NCI-H1417 (cell line): Measurements from ENCODE around the gene RAD50.

Experiments used
- DNase-seq, 3 experiments: peaks; one replicate each; lab custom pipeline; 2025; lab: John Stamatoyannopoulos, UW

The RAD50 gene

GRCh38 chr5:132661231-132662003 is 104.6 kb downstream of the RAD50 start:
- no peak for DNase-seq

DNA sequence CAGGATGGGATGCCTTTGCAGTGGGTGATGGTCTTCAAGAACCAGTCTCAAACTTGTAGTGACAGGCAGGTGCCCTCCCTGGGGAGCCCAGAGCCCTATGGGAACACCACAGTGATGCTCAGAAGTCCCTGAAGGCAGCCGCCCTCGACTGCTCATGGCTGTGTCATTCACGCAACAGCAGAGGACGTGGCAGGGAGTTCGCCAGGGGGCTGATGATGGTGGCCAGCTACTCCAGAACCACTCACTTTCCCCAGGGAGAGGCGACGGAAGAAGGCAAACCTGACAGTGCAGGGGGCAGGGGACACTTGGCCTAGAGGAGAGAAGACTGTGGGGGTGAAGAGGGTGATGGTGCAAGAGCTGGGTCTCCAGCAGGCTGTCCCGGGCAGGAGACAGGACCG is 105.2 kb downstream of the RAD50 start:
- no peak for DNase-seq

GRCh38 chr5:132662925-132663770 is 106.4 kb downstream of the RAD50 start:
- no peak for DNase-seq

- DNase-seq = no peak
These were observed 107.3 kb downstream of the RAD50 start for GRCh38 chr5:132663771-132664695.

GRCh38 chr5:132664696-132665209 is 108.0 kb downstream of the RAD50 start:
- DNase-seq = no peak

DNA sequence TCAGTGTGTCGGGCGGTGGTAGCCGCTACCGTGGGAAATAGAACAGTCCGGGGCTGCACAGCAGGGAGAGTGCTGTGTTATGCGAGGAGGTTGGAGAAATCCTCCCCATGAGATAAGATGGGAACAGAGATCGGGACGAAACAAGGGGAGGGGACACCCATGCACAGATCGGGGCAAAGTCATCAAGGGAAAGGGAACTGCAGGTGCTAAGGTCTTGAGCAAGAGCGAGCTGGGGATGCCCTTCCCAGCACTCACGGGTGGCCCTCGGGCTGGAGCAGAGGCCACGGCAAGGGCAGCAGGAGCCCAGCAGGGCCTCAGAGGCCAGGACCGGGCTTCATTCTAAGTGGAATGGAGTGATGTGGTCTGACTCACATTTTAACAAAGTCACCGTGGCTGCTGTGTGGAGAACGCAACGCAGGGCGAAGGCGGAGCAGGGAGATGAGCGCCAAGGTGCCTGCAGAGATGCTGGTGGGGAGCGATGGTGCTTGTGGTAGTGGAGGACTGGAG is 108.8 kb downstream of the RAD50 start:
- no peak for DNase-seq

DNA sequence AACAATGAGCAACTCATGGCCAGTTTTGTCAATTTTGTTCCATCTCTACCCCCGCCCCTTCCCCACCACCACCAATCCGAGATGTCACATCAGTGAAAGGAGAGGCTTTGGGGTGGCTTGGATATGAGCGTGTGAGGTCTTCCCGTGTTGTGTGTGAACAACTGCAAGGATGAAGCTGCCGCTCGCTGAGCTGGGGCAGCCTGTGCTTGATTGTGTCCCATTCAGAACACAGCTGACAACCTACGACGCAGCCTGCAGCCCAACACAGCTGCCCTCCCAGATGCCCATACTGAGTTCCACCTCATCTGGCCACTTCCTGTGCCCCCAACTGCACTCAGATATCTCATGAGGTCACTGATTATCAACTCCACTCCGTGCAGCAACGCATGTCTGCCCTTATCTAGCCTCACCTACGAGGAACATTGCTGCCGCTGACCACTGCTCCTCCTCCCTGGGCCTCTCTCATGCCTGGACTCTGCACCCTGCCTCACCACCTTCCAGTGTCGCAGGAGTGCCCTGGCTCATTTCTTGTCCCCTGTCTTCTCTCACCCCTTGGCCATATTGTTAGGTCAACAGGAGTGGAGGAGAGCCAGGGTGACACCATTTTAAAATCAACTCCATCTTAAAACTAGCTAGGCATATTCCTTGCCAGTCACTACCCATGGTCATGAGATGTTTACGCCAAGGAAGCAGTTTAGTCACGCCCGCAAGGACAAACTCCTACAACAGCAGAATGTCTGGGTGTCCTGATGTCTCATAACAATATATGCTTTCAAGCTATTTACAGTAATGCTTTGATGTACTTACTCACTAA is 109.7 kb downstream of the RAD50 start:
- no peak for DNase-seq

DNA sequence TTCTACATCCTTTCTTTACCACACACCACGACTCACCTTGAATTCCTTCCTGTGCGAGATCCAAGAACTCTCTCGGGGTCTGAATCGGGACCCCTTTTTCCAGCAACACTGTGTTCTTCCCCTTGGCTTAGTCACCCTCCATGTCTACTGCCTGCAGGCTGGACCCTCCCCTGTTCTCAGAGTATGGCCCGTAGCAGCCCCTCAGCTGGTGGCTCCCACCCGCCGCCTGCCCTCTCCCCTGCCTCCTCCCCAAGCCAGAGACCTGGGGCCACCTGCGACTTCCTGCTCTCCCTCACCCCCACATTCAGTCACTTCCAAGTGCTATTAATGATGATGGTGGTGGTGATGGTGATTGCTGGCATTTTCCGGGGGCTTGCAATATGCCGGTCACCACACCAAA is 110.5 kb downstream of the RAD50 start:
- DNase-seq = no peak

DNA sequence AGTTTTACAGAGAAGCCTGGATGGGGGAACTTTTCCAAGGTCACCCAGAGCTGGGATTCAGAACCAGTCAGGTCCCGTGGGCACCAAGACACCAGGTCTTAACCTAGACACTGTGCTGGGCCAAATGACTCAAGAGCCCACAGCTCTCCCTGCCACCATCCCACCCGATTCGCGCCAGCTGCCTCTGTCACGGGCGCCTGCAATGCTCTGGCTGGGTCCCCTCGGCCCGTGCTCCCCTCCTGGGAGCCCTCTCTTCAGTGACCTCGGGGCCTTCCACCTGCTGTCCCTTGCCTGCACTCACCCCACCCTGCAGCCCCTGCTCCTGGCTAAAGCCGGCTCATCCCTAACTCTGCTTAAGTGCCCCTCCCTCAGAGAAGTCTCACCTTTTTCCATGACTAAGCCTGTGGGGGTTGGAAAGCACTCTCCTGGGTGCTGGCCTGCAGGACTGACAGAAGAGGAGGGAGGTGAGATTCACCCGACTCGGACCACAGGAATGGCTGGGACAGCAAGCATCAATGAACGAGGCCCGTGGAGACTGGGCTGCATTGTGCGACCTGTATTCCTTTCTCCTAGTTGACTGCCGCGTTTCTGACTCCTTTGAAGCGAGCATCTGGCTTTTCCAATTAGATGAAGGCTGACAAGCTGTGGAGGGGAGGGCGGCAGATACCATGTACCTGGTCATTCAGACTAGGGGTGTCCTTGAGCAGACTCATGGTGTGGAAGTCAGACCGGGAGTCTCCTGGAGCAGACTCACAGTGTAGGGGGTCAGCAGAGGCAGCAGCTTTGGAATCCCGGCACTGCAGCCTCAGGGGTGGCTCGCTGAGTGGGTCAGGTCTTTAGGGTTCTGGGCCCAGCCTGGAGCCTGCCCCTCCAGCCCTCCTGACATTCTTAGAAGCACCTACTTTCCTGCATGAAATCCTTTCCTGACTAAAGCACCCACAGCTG is 111.3 kb downstream of the RAD50 start:
- no peak for DNase-seq

DNA sequence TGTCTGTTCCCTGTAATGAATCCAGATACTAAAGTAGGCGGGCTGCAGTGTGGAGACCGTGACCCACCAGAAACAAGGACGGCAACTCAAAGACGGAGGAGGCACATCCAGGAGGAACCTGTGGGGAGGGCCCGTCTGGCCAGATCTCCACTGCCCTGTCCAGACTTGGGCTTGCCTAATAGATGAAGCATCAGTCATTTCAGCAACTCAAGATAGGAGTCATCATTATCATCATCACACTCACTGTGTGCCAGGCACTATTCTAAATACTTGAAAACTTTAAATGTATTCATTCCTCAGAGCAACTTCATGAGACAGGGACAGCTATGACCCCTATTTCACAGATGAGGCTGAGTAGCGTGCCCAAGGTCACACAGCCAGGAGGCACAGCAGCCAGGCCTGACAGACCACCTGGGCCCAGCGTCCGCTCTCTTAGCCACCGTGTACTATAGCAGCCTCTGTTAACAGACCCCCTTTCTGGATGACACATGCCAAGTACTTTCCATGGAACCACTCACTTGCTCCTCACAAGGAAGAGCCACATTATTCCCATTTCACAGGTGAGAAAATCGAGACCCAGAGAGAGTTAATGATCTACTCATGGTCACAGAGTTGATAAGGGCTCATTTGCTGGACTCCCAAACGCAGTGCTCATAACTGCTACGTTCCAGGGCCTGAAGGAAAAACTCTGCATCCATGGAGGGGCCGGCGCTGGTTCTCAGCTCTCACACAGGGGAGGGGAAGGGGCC is 112.1 kb downstream of the RAD50 start:
- no peak for DNase-seq

DNA sequence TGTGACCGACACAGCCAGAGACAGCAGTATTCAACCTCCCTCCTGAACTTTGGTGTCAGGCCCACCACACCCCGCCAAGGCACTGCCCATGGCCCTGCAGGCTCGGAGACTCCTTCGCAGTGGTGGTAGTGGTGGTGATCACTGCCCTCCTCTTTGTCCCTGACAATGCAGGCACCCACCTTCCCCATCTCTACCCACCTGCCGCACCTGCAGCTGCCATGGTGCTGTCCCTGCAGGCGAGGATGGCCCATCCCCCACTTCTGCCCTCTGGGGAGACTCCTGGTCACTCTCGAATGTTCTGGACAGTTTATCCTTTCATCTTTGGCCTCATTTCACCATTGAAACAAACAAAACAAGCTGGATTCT is 112.7 kb downstream of the RAD50 start:
- DNase-seq = no peak

GRCh38 chr5:132669966-132670882 is 113.4 kb downstream of the RAD50 start:
- DNase-seq = no peak

GRCh38 chr5:132671000-132671399 is 114.2 kb downstream of the RAD50 start:
- DNase-seq = no peak

- no peak for DNase-seq
These were observed 116.7 kb downstream of the RAD50 start for GRCh38 chr5:132673488-132673887.

DNA sequence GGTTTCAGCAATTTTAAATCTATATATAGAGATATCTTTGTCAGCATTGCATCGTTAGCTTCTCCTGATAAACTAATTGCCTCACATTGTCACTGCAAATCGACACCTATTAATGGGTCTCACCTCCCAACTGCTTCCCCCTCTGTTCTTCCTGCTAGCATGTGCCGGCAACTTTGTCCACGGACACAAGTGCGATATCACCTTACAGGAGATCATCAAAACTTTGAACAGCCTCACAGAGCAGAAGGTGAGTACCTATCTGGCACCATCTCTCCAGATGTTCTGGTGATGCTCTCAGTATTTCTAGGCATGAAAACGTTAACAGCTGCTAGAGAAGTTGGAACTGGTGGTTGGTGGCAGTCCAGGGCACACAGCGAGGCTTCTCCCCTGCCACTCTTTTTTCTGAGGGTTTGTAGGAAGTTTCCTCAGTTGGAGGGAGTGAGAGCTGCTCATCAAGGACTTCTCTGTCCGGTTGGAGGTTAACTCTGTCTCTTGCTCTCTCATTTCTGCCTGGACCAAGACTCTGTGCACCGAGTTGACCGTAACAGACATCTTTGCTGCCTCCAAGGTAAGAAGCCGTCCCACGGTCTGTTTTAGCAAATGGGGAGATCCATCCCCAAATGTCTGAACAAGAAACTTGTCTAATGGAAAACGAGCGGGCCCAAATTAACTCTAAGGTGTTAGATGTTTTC is 117.3 kb downstream of the RAD50 start, which contains the start of gene IL4:
TSS of gene IL4 (plus strand) at position 51 of the 692 bp plus-strand sequence. CDS start at position 113, 62 bp downstream.
- DNase-seq = no peak

DNA sequence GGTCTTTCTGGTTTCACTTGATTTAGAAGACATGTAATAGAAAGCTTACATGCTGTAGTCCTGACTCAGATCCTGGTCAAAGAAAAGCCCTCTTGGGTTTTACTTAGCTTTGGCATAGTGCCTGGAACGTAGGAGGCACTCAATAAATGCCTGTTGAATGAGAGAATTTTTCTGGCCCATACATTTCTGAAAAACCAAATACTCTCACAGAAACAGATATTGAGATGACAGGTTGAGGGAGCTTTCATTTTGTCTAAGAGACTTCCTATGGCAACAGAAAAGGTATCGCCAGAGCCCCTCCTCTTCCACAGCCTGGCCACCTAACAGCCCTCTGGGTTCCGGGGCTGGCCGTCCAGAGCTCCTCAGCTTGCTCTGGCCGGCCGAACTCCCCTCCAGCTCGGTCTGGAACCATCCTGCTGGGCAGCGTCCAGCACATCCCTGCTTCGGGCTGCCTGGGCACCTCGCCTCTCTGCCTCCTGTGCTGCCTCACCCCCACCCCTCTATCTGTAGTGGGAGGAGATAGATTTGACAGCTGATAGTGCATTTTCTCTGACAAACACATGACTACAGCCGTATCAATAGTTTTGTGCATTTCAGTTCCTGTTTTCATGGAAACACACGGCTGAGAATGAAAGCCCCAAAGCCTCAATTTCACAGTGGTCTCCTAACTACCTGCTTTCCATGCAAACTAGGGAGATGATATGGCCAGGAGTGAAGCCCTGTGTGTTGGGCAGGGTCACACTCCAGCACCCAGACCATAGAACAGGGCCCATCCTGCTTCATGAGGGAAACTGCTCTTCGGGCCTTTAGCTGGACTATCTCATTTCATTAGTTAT is 118.1 kb downstream of the RAD50 start:
- no peak for DNase-seq
